Common myeloid progenitor, CD34-positive (primary cell): ENCODE results near the gene SMIM14.
"Not testable (repeated sequence)": the region's sequence is repeated elsewhere in the genome, so short reads cannot be mapped to it uniquely, and the experiment has no call there.

Experiments used
- CTCF ChIA-PET: fragments of 350-600 bp; sonication (Branson Sonifier 250); formaldehyde crosslinking; loops from one replicate; lab custom pipeline; 2021; ENCODE audit warnings: antibody characterized with exemption; lab: Charles Lee
- POLR2A ChIA-PET: fragments of 350-600 bp; sonication (Branson Sonifier 250); formaldehyde crosslinking; loops from one replicate; lab custom pipeline; 2021; ENCODE audit warnings: antibody characterized with exemption; lab: Charles Lee
- DNase-seq, 3 donors: peaks; one replicate each; pipeline versions ENCODE4 v3.0.0 to v3.0.0-alpha.2; 2013
- H3K27ac ChIP-seq, 2 experiments: 1 replicate in 1 of 2; 2 replicates in 1 of 2; pipeline ENCODE4 v1.7.0; 2013; ENCODE audit warnings: inconsistent platforms in 2 of 2, low read length in 2 of 2, mild to moderate bottlenecking in 2 of 2, low read depth in 1 of 2, moderate library complexity in 1 of 2; ENCODE audit not compliant: severe bottlenecking in 2 of 2, insufficient read depth in 1 of 2, poor library complexity in 1 of 2
- H3K27me3 ChIP-seq, 5 experiments: replicated peaks in 2 of 5; 1 replicate in 3 of 5; 2 replicates in 2 of 5; pipeline versions ENCODE4 v1.6.1 to v1.7.0; 2013; ENCODE audit warnings: low read length in 4 of 5, mild to moderate bottlenecking in 2 of 5, moderate library complexity in 2 of 5, inconsistent platforms in 1 of 5; ENCODE audit not compliant: insufficient read depth in 5 of 5, control insufficient read depth in 4 of 5
- H3K36me3 ChIP-seq, 4 experiments: 1 replicate in 2 of 4; 2 replicates in 2 of 4; pipeline versions ENCODE4 v1.6.1 to v1.7.0; 2013; ENCODE audit warnings: low read length in 3 of 4, control low read depth in 1 of 4, mild to moderate bottlenecking in 1 of 4; ENCODE audit not compliant: control insufficient read depth in 4 of 4, insufficient read depth in 4 of 4
- H3K4me1 ChIP-seq, 4 experiments: 1 replicate in 3 of 4; 2 replicates in 1 of 4; pipeline versions ENCODE4 v1.6.1 to v1.7.1; 2013; ENCODE audit warnings: low read length in 3 of 4, mild to moderate bottlenecking in 3 of 4, control low read depth in 1 of 4, inconsistent platforms in 1 of 4, moderate library complexity in 1 of 4; ENCODE audit not compliant: control insufficient read depth in 4 of 4, insufficient read depth in 4 of 4; ENCODE audit errors: control extremely low read depth in 1 of 4
- H3K4me3 ChIP-seq, 7 experiments: 1 replicate in 4 of 7; 2 replicates in 3 of 7; pipeline versions ENCODE4 v1.5.1 to v1.7.0; 2013; ENCODE audit warnings: mild to moderate bottlenecking in 7 of 7, low read length in 6 of 7, moderate library complexity in 6 of 7, inconsistent platforms in 2 of 7, low read depth in 2 of 7, control low read depth in 1 of 7; ENCODE audit not compliant: insufficient read depth in 4 of 7, control insufficient read depth in 1 of 7; ENCODE audit errors: extremely low read depth in 1 of 7
- H3K9me3 ChIP-seq, 5 experiments: 1 replicate in 4 of 5; 2 replicates in 1 of 5; pipeline versions ENCODE4 v1.6.1 to v1.7.1; 2013; ENCODE audit warnings: low read length in 4 of 5, mild to moderate bottlenecking in 2 of 5, inconsistent platforms in 1 of 5, low read depth in 1 of 5, moderate library complexity in 1 of 5; ENCODE audit not compliant: control insufficient read depth in 4 of 5, insufficient read depth in 2 of 5; ENCODE audit errors: control extremely low read depth in 1 of 5
- WGBS: methylation state at CpG from one replicate; pipeline ENCODE4 v1.1.5; 2013; ENCODE audit not compliant: insufficient coverage; 5-methylcytosine and 5-hydroxymethylcytosine counted together

SMIM14 gene

DNA sequence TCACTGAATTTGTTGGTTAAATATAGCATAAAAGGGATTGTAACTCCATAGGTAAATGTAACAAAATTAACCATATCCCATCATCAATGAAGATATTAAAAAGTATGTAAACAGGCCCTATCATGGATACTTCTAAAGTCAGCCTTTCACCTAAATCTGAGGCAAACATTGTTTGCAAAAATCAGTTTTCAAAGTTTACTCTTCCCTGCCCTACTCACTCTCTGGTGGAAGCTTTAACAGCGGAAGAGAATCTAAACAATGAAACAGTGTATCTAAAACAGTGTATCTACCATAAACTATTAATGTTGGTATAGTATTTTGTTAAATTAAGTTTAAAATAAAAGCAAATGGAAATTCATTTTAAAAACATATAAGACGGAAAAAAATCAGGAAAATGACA is 21.1 kb downstream of the SMIM14 start:
- H3K36me3 ChIP-seq: no peaks in the 10 kb centered on the region
- no peak overlapping the region for H3K4me3 ChIP-seq
- 100% methylated on average over 1 of the region's 2 CpGs for WGBS
- no peaks in the 10 kb centered on the region for H3K27me3 ChIP-seq
- no peaks in the 10 kb centered on the region for H3K9me3 ChIP-seq
- DNase-seq: no peak
- H3K27ac ChIP-seq: no peak overlapping the region
- H3K4me1 ChIP-seq: no peaks in the 10 kb centered on the region
- ChIA-PET CTCF (no interaction called here), POLR2A (no interaction called here)

- no peak overlapping the region for H3K4me3 ChIP-seq
- POLR2A ChIA-PET: no interaction called here
- CTCF ChIA-PET: no interaction called here
- no CpG with 5 or more reads among the region's 1 CpG for WGBS
- DNase-seq: no peak
- no peaks in the 10 kb centered on the region for H3K36me3 ChIP-seq
- no peak overlapping the region for H3K27ac ChIP-seq
- H3K9me3 ChIP-seq: no peaks in the 10 kb centered on the region
- H3K27me3 ChIP-seq: no peaks in the 10 kb centered on the region
- H3K4me1 ChIP-seq: no peaks in the 10 kb centered on the region
Observed at GRCh38 chr4:39616651-39617050, 22.0 kb downstream of the SMIM14 start.

GRCh38 chr4:39616112-39616511 is 22.6 kb downstream of the SMIM14 start:
- DNase-seq, H3K4me1 ChIP-seq, H3K4me3 ChIP-seq, CTCF ChIA-PET, POLR2A ChIA-PET, H3K9me3 ChIP-seq, H3K27ac ChIP-seq, H3K27me3 ChIP-seq, H3K36me3 ChIP-seq: not testable (repeated sequence)
- WGBS: 100% methylated on average over 4 of the region's 6 CpGs

GRCh38 chr4:39614487-39615162 is 24.0 kb downstream of the SMIM14 start:
- no peaks in the 10 kb centered on the region for H3K36me3 ChIP-seq
- no peaks in the 10 kb centered on the region for H3K4me1 ChIP-seq
- no peaks in the 10 kb centered on the region for H3K9me3 ChIP-seq
- POLR2A ChIA-PET: no interaction called here
- no peak overlapping the region for H3K4me3 ChIP-seq
- H3K27me3 ChIP-seq: no peaks in the 10 kb centered on the region
- H3K27ac ChIP-seq: no peak overlapping the region
- no peak for DNase-seq
- no CpG with 5 or more reads among the region's 3 CpGs for WGBS
- CTCF ChIA-PET: interaction anchor here (0.6 kb wide), 1 partner anchor 146 kb away, joined by 4 read pairs; no protein-coding TSS in a partner anchor

GRCh38 chr4:39613093-39613656 is 25.5 kb downstream of the SMIM14 start:
- CTCF ChIA-PET: no interaction called here
- no peak overlapping the region for H3K4me3 ChIP-seq
- H3K9me3 ChIP-seq: no peaks in the 10 kb centered on the region
- no peak overlapping the region for H3K27ac ChIP-seq
- H3K27me3 ChIP-seq: no peaks in the 10 kb centered on the region
- H3K36me3 ChIP-seq: no peaks in the 10 kb centered on the region
- DNase-seq: no peak
- POLR2A ChIA-PET: no interaction called here
- WGBS: 40% methylated on average over 1 of the region's 2 CpGs
- H3K4me1 ChIP-seq: no peaks in the 10 kb centered on the region

DNA sequence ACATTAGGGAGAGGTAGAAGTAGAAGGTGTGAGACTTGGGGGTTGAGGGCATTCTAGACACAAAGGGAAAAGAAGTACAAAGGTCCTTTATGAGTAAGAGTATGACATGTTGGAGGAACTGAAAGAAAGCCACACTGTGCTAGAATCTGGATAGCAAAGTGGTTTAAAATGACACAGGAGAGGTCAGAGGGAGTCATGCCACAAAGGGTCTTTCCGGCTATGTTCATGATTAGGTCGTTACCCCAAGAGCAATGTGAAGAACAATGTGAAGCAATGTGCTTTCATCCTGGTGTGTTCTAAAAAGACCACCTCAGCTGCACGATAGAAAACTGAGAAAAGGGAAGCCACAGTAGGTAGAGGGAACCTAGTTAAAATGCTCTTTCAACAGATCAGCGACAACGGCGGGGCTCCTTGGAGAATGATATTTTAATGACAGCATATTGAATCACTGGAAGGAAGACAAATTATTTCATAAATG is 29.2 kb downstream of the SMIM14 start:
- ChIA-PET CTCF (no interaction called here), POLR2A (no interaction called here)
- H3K4me1 ChIP-seq: no peaks in the 10 kb centered on the region
- no peak for DNase-seq
- H3K27me3 ChIP-seq: no peaks in the 10 kb centered on the region
- no peak overlapping the region for H3K27ac ChIP-seq
- H3K9me3 ChIP-seq: peaks cover 0 to 8% (median 0%) of the 10 kb centered on the region in 5 experiments
- H3K36me3 ChIP-seq: peaks cover 0 to 4% (median 1%) of the 10 kb centered on the region in 4 experiments
- 94% methylated on average over 5 of the region's 6 CpGs for WGBS
- H3K4me3 ChIP-seq: no peak overlapping the region

GRCh38 chr4:39608451-39608850 is 30.2 kb downstream of the SMIM14 start:
- CTCF ChIA-PET: no interaction called here
- H3K27ac ChIP-seq: no peak overlapping the region
- POLR2A ChIA-PET: no interaction called here
- peaks cover 0 to 6% (median 2%) of the 10 kb centered on the region in 4 experiments for H3K36me3 ChIP-seq
- no peak for DNase-seq
- no peaks in the 10 kb centered on the region for H3K27me3 ChIP-seq
- no peak overlapping the region for H3K4me3 ChIP-seq
- peaks cover 0 to 8% (median 0%) of the 10 kb centered on the region in 5 experiments for H3K9me3 ChIP-seq
- H3K4me1 ChIP-seq: no peaks in the 10 kb centered on the region
